Astrocyte (in vitro differentiated cells and primary cell): ENCODE data around the gene OR1C1.

ENCODE experiments used
- CTCF ChIP-seq: IDR thresholded peaks from 2 replicates; pipeline ENCODE4 v1.5.1; 2011; ENCODE audit warnings: low read depth, mild to moderate bottlenecking, inconsistent platforms, low read length, moderate library complexity; ENCODE audit not compliant: insufficient read depth
- EZH2 ChIP-seq: IDR thresholded peaks from 2 replicates; pipeline ENCODE4 v1.6.1; 2012; ENCODE audit warnings: mild to moderate bottlenecking, low read length, inconsistent platforms; ENCODE audit not compliant: insufficient read depth

- TF ChIP-seq CTCF (no peak), EZH2 (no peak)
Observed at GRCh38 chr1:247797518-247797917, 37.2 kb upstream of the OR1C1 start.
